ENCODE data around the gene PGGT1B.
"Not testable (repeated sequence)": the region's sequence is repeated elsewhere in the genome, so short reads cannot be mapped to it uniquely, and the experiment has no call there.

Gene PGGT1B

GRCh38 chr5:115257981-115258380 lies 4.7 kb downstream of the PGGT1B start:
- no peak for DNase-seq

DNA sequence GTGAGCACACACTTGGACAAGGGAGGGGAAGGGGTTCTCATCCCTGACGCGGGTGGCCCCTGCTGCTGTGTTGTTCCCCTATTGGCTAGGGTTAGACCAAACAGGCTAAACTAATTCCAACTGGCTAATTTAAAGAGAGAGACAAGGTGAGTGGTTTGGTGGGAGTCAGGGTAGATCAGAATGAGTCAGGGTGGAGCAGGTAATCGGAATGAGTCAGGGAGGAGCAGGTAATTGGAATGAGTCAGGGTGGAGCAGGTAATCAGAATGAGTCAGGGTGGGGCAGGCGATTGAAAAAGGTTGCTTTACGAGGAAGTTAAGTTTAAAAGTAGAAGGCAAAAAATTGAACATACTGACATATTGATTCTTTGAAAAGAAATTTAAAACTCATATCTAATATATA lies 13.3 kb downstream of the PGGT1B start:
- DNase-seq = not testable (repeated sequence)

GRCh38 chr5:115246361-115246991 lies 16.2 kb downstream of the PGGT1B start:
- no peak for DNase-seq

- DNase-seq = no peak
Measured at GRCh38 chr5:115243412-115243811, 19.3 kb downstream of the PGGT1B start.

DNA sequence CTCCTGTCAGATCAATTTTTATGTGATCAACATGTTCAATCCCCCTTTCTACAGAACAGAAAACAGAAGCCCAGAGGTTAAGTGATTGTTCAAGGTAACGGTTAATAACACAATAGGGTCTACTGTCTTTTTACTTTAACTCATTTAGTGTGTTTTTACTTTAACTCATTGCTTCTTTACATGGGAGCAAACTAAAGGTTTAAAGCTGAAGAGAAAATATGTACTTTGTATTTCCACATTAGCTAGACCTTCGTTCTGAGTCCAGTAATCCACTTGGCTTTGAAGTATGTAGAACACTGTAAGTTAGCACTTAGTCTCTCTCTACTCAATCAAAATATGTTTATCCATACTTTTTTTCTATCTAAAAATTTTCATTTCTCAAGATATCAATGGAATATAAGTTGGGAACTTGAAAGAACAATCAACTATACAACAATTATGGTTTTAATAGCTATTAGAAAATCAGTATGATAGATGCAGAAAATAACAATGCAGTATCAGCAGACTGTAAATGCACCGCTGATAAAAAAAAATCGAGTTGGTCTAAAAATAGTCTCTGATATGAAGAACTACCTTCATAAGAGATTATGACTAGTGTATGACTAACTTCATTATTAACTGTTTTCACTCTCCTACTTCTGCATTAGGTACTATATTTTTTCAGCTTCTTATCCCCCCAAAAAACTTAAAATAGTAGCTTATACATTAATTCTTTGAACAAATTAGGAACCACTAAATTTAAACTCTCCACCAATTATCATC lies 20.6 kb downstream of the PGGT1B start:
- DNase-seq = no peak

DNA sequence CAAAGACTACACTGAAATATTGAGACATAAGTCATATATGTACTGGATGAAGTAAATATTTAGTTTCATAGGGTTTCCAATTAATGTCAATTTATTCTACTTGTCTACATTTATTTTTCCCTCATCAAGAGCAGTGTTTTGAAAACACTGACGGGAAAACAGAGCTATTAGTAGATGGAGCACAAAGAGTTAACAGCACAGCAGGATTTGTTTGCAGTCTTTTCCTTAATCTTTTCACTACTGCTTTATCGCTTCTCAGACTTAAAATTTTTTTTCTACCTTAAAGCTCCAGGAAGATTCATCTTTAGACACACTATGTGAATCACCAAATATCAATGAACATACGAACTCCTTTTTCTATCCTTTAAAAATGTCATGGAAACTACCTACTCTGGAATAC lies 25.6 kb downstream of the PGGT1B start:
- no peak for DNase-seq

- DNase-seq = no peak
Measured at GRCh38 chr5:115236599-115236998, 26.1 kb downstream of the PGGT1B start.

DNA sequence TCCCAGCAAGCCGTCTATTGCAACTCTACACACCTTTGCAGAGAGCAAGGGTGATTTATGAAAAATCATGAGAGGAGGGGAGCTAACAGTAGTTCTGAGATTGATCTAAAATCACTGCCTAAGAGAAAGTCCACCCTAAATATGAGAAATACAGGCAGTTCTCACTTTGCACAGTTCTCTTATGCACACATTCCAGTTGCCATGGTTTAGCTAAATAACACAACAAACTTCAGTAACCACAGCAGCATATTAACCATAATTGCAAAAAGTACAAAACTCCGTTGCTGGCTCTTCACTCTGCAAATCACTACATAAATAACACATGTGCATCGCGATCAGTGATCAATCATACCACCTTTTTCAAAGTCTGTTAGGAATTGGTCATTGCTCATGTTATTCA lies 31.1 kb downstream of the PGGT1B start:
- no peak for DNase-seq

GRCh38 chr5:115229606-115230005 lies 33.1 kb downstream of the PGGT1B start:
- DNase-seq = no peak

DNA sequence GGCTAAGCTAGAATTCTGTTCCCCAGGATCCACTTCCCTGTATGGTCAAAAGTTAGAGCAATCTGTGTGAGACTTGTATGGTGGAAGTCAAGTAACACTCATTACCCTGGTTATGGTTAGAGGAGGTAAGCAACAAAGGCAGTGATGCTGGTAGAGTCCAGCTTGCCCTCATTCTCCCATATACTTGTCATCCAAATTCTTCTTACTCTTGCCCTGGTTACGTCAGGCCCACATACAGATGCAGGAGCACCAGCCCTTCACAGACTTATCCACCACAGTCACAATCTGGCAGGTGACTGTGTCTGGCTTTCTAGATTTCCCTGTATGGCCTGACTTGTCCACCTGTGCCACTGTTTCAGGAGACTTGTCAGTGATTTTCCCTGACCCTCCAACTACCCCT lies 35.4 kb downstream of the PGGT1B start:
- DNase-seq = no peak

DNA sequence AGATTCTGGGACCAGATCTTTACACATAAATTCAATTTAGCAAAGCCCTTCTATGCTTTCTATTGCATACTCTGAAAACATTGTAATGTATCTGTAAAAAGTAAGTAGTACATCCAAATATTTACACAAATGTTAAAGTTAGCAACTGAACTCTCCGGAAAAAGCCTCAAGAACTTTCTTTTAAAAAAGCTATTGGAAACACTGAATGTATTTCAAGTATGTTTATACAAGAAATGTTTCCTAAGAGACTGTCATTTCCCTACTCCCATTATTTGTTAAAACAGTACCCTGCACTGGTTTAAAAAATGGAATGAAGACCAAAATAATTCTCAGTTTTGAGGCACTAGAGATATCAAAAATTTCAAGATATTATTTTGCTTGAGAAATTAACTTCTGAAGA lies 48.1 kb downstream of the PGGT1B start:
- DNase-seq = no peak

- DNase-seq = no peak
Measured at GRCh38 chr5:115209279-115209678, 53.4 kb downstream of the PGGT1B start.

DNA sequence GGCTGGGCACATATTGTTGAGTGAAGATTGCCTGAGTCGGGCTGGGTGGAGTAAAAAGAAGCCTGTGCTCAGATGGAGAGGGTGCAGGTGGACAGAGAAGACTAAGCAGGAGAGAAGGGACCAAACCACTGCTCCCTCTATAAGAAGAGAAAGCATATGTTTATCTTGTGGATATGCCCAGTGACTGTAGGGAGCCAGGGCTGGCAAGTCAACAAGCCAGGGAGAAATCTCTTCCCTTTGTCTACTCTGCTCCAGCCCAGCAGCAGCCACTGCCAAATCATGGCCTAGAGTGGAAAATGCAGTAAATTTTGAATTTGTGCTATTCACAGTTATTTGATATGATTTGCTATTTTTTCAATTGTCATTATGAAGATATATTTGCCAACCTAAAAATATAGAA lies 59.7 kb downstream of the PGGT1B start:
- no peak for DNase-seq

DNA sequence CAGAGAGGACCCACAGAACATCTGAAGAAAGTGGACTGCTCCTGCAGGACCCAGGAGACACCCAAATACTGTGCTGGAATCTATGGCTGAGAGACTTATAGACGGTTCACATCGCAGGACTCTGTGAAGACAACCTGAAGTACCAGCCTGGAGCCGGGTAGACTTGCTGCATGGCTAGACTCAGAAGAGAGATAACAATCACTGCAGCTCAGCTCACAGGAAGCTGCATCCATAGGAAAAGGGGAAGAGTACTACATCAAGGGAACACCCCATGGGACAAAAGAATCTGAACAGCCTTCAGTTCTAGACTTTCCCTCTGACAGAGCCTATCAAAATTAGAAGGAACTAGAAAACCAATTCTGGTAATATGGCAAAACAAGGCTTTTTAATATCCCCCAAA lies 66.5 kb downstream of the PGGT1B start:
- no peak for DNase-seq

DNA sequence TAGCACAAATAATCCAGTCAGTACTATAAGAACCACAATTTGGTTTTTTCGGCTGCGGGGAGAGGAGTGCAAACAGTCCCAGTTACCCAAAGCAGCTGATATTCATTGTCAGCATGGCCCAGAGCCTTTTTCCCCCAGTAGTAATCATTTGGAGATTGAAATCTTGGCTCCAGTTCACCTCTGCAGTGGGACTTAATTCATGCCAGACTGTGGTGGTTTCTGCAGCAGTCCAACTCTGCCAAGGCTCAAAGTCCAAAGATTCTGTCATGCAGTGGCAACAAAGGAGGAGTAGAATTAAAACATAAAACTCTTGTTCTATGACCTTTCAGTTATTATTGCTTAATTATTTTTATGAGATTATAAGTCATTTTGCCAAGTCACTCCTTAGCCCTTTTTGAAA lies 68.0 kb downstream of the PGGT1B start:
- DNase-seq = no peak

DNA sequence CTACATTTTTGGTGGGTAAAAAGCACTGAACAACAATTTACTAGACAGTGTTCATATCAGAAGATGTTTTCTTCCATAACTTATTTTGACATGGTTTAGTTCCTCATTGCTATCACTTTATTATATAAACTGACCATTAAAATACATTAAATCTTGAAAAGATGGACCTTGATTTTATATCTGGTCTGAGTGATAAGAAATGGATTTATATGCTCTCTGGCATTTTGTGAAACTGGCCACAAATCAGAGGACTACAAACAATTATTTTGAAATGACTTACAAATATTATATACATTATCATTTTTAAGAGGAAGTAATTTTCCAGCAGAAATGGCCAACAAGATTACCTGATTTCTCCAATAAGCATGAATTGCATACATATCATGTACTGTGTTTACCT lies 69.4 kb downstream of the PGGT1B start:
- DNase-seq = no peak

- DNase-seq = no peak
Measured at GRCh38 chr5:115192098-115192497, 70.6 kb downstream of the PGGT1B start.

DNA sequence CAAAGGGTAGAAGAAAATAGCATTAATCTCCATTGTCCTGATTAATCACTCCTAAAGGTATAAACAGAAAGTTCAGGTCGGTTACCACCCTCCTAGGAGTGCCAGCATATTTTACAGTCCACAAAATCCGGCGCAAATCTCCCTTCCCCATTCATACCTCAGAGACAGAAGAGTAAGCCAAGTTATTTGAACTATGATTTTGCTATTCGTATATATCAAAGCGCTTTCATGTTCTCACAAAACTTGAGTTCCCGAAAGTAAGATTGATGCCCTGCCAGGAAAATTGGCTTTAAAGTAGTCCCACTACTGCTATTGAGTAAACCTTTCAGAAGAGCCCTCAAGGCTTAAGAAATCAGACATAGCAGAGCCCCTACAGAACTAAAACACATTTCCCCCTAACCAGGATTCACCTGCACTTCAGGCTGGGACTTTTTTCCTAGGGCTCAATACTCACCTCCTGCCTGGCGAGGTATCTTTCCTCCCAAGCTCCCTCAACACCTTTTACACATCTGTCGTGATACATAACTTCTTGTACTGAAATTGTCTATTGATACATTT lies 71.1 kb downstream of the PGGT1B start:
- DNase-seq = no peak

- no peak for DNase-seq
Measured at GRCh38 chr5:115190388-115190787, 72.3 kb downstream of the PGGT1B start.

GRCh38 chr5:115189866-115190265 lies 72.8 kb downstream of the PGGT1B start:
- no peak for DNase-seq

DNA sequence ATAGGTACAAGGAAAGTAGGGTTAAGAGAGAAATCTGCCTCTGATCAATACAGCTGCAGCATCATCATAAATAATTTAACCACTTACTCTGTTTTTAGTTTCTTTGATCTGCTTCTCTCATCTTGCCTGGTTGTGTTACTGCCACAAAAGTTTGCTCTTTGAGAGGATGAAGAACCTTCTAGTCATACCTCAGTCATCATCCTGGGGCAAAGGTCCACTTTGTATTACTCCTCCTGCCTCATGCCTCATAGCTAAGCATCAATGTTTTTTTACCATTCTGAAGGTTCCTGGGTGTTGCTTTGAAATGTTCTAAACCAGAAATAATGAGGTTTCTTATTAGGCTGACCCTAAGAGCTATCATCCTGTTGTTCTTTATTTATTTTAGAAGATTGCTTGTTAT lies 75.9 kb downstream of the PGGT1B start:
- DNase-seq = no peak

DNA sequence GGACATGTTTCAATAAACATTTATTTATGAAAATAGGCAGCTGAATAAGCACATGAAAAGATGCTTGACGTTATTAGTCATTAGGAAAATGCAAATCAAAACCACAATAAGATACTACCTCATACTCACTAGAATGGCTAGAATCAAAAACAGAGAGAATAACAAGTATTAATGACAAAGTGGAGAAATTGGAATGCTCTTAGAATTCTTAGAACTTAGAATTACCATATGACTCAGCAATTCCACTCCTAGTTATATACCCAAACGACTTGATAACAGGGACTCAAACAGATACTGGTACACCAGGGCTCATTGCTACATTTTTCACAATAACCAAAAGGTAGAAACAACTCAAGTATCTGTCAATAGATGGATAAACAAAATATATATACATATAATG lies 77.9 kb downstream of the PGGT1B start:
- DNase-seq = no peak

DNA sequence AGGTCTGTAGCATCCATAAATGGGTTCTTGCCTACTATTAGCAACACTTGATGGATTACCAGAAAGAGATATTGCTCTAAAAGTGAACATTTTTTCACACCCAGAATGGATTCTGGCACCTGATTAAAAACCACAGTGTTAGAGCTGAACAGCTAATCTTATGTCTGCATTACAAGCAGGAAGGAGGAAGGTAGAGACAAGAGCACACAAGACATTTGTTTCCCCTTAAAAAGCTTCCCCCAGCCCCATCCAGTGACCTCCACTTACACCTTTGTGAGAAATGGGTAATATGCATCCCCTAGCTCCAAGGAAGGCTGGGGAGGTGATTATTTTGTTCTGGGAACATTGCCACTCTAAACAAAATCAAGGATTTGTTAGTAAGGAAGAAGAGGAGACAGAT lies 80.9 kb downstream of the PGGT1B start:
- DNase-seq = no peak

DNA sequence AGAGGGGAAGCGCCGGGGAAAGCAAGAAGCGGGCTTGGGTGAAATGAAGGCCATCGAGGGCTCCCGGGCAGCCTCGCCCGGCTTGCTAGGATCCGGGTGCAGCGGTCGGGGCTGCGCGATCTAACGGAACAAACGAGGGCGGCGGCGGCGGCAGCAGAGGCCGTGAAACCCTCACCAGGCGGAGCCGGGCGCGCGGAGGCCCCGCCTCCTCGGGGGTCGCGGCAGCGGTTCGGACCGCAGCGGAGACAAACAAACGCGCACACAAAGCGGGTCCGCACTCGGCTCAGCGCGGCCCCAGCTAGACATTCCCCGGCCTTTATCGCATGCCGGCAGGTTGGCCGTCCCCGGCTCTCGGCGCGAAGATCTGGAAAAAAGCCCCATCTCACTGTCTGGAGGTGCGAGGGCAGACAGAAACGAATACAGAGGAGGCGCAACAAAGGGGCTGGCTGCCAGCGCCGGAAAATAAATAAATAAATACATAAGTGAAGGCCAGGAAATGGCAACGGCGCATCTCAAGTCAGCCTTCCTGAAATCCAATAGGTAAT lies 82.4 kb downstream of the PGGT1B start:
- no peak for DNase-seq
